Brain microvascular endothelial cell (primary cell): ENCODE data around the gene CCDC54.
"Not testable (repeated sequence)": the region's sequence is repeated elsewhere in the genome, so short reads cannot be mapped to it uniquely, and the experiment has no call there.

Experiments used
- DNase-seq: peaks from one replicate; pipeline ENCODE4 v3.0.0-alpha.2; 2020
- H3K27ac ChIP-seq: fragments of 250-450 bp; sonication (Bioruptor Pico); 2 replicates; pipeline ENCODE4 v1.5.1; 2020; ENCODE audit warnings: mild to moderate bottlenecking, moderate library complexity
- H3K27me3 ChIP-seq: fragments of 250-450 bp; sonication (Bioruptor Pico); replicated peaks from 2 replicates; pipeline ENCODE4 v1.5.1; 2020; ENCODE audit warnings: mild to moderate bottlenecking
- H3K36me3 ChIP-seq: fragments of 250-450 bp; sonication (Bioruptor Pico); replicated peaks from 2 replicates; pipeline ENCODE4 v1.5.1; 2020; ENCODE audit warnings: mild to moderate bottlenecking
- H3K4me3 ChIP-seq: 2 replicates; pipeline ENCODE4 v1.5.1; 2011; ENCODE audit warnings: low read depth, mild to moderate bottlenecking, control low read depth, low read length, moderate library complexity
- CTCF ChIP-seq: IDR thresholded peaks from 2 replicates; pipeline ENCODE4 v1.5.1; 2011; ENCODE audit warnings: low read depth, mild to moderate bottlenecking, moderate library complexity, low read length, control low read depth, inconsistent platforms; ENCODE audit errors: missing control alignments
- in situ Hi-C: cut with HindIII; loops from 2 replicates; pipeline ENCODE4 v1.10.0; 2017; ENCODE audit warnings: low sequenced_read_pairs, low pct_ligation_motif_present

Gene CCDC54

GRCh38 chr3:107377151-107377550 is at the start of gene CCDC54:
Gene CCDC54 (plus strand): TSS chr3:107377439. CDS start chr3:107377588, 149 bp downstream.
- no peak for TF ChIP-seq CTCF
- no peak within 1 kb of the TSS for H3K27ac ChIP-seq
- in situ Hi-C loops, result no loop called here
- H3K36me3 ChIP-seq, result no peaks in the 10 kb centered on the region
- DNase-seq, result no peak
- no peak within 1 kb of the TSS for H3K4me3 ChIP-seq
- no peaks in the 10 kb centered on the region for H3K27me3 ChIP-seq

- no peak for TF ChIP-seq CTCF
- in situ Hi-C loops, result no loop called here
- H3K27me3 ChIP-seq, result no peaks in the 10 kb centered on the region
- DNase-seq, result no peak
- no peak overlapping the region for H3K4me3 ChIP-seq
- H3K27ac ChIP-seq, result no peak overlapping the region
- H3K36me3 ChIP-seq, result no peaks in the 10 kb centered on the region
Measured at GRCh38 chr3:107328069-107328468, 49.2 kb upstream of the CCDC54 start.

GRCh38 chr3:107329088-107329487 is 48.2 kb upstream of the CCDC54 start:
- TF ChIP-seq CTCF, result no peak
- Histone ChIP-seq H3K27ac (no peak overlapping the region), H3K36me3 (no peaks in the 10 kb centered on the region), H3K27me3 (no peaks in the 10 kb centered on the region), H3K4me3 (no peak overlapping the region)
- DNase-seq, result no peak
- in situ Hi-C loops, result no loop called here

- H3K27ac ChIP-seq, H3K27me3 ChIP-seq, in situ Hi-C loops, H3K36me3 ChIP-seq, H3K4me3 ChIP-seq, DNase-seq: not testable (repeated sequence)
Measured at GRCh38 chr3:107339690-107340089, 37.5 kb upstream of the CCDC54 start.

- in situ Hi-C loops, result no loop called here
- no peak overlapping the region for H3K4me3 ChIP-seq
- H3K27me3 ChIP-seq, result no peaks in the 10 kb centered on the region
- TF ChIP-seq CTCF, result no peak
- no peaks in the 10 kb centered on the region for H3K36me3 ChIP-seq
- no peak overlapping the region for H3K27ac ChIP-seq
- DNase-seq, result no peak
Measured at GRCh38 chr3:107344722-107345121, 32.5 kb upstream of the CCDC54 start.

GRCh38 chr3:107345822-107346405 is 31.3 kb upstream of the CCDC54 start:
- Histone ChIP-seq H3K27ac (no peak overlapping the region), H3K4me3 (no peak overlapping the region), H3K27me3 (no peaks in the 10 kb centered on the region), H3K36me3 (no peaks in the 10 kb centered on the region)
- no peak for TF ChIP-seq CTCF
- in situ Hi-C loops, result no loop called here
- DNase-seq, result no peak
